Smooth muscle cell (in vitro differentiated cells): ENCODE results near the gene PRKN. TPM values are rescaled to one million over a fixed set of nuclear protein-coding genes. Genes with fewer than 3 reads are reported as not detected.

ENCODE experiments used
- DNase-seq: peaks from one replicate; lab custom pipeline; 2025; ENCODE audit not compliant: unreplicated experiment; lab: John Stamatoyannopoulos, UW
- H2AFZ ChIP-seq: fragments of 200-600 bp; sonication (generic); 2 replicates; pipeline ENCODE4 v1.6.0; 2016; ENCODE audit warnings: antibody characterized with exemption, low read depth, mild to moderate bottlenecking
- H3F3A ChIP-seq: fragments of 200-600 bp; sonication (generic); 2 replicates; pipeline ENCODE4 v1.6.0; 2017; ENCODE audit warnings: antibody characterized with exemption, low read depth
- H3K27ac ChIP-seq: fragments of 200-600 bp; sonication (generic); 2 replicates; pipeline ENCODE4 v1.5.1; 2016; ENCODE audit warnings: low read depth, mild to moderate bottlenecking
- H3K27me3 ChIP-seq: fragments of 200-600 bp; sonication (generic); 2 replicates; pipeline ENCODE4 v1.6.1; 2016; ENCODE audit warnings: low read depth, mild to moderate bottlenecking
- H3K36me3 ChIP-seq: fragments of 200-600 bp; sonication (generic); 2 replicates; pipeline ENCODE4 v1.5.1; 2016; ENCODE audit warnings: low read depth
- H3K4me1 ChIP-seq: fragments of 200-600 bp; sonication (generic); 2 replicates; pipeline ENCODE4 v1.5.1; 2016; ENCODE audit warnings: low read depth
- H3K4me2 ChIP-seq: fragments of 200-600 bp; sonication (generic); 2 replicates; pipeline ENCODE4 v1.6.0; 2016; ENCODE audit warnings: mild to moderate bottlenecking
- H3K4me3 ChIP-seq: fragments of 200-600 bp; sonication (generic); 2 replicates; pipeline ENCODE4 v1.5.1; 2016; ENCODE audit warnings: mild to moderate bottlenecking
- H3K79me2 ChIP-seq: fragments of 200-600 bp; sonication (generic); 2 replicates; pipeline ENCODE4 v1.6.0; 2016; ENCODE audit warnings: low read depth, mild to moderate bottlenecking
- H3K9ac ChIP-seq: fragments of 200-600 bp; sonication (generic); 2 replicates; pipeline ENCODE4 v1.6.0; 2016; ENCODE audit warnings: low read depth
- H3K9me3 ChIP-seq: fragments of 200-600 bp; sonication (generic); replicated peaks from 2 replicates; pipeline ENCODE4 v1.5.1; 2016; ENCODE audit warnings: low read depth
- H4K20me1 ChIP-seq: fragments of 200-600 bp; sonication (generic); 2 replicates; pipeline ENCODE4 v1.6.0; 2016; ENCODE audit warnings: low read depth
- CTCF ChIP-seq: fragments of 200-600 bp; sonication (generic); IDR thresholded peaks from 2 replicates; pipeline ENCODE4 v1.5.1; 2017; ENCODE audit warnings: borderline replicate concordance, mild to moderate bottlenecking, antibody characterized with exemption; ENCODE audit not compliant: insufficient read depth, poor library complexity, severe bottlenecking
- WGBS: methylation state at CpG from one replicate; pipeline ENCODE4 v1.1.7; 2016; ENCODE audit warnings: low lambda C conversion rate; 5-methylcytosine and 5-hydroxymethylcytosine counted together
- polyA plus RNA-seq: library from polyadenylated mRNA; unstranded; fragments of >200 nt; fragmentation: Nextera tagmentation; extraction: Ambion mirVana; gene quantifications from 2 replicates; pipeline ENCODE4 v1.2.1, GENCODE V29; 2016
- total RNA-seq: library from RNA; depleted of rRNA; stranded (reverse); fragments of >200 nt; gene quantifications from 2 replicates; pipeline ENCODE4 v1.2.3, GENCODE V29; 2014

The PRKN gene
- total and polyA plus RNA-seq, 2 experiments from 2014 or later, result 0.81 to 5.1 TPM

- no peaks in the 10 kb centered on the region for H3F3A ChIP-seq
- DNase-seq, result no peak
- H4K20me1 ChIP-seq, result no peaks in the 10 kb centered on the region
- no peaks in the 10 kb centered on the region for H3K9me3 ChIP-seq
- H3K36me3 ChIP-seq, result no peaks in the 10 kb centered on the region
- no peak overlapping the region for H3K9ac ChIP-seq
- H3K79me2 ChIP-seq, result no peaks in the 10 kb centered on the region
- no peaks in the 10 kb centered on the region for H3K27me3 ChIP-seq
- H3K4me3 ChIP-seq, result no peak overlapping the region
- H3K4me1 ChIP-seq, result no peaks in the 10 kb centered on the region
- H2AFZ ChIP-seq, result no peak overlapping the region
- no peak overlapping the region for H3K27ac ChIP-seq
- 91% methylated on average over 3 of the region's 3 CpGs for WGBS
- no peak overlapping the region for H3K4me2 ChIP-seq
- no peak for TF ChIP-seq CTCF
These were observed 471.2 kb downstream of the PRKN start for GRCh38 chr6:162256361-162256760.

GRCh38 chr6:162251257-162251656 lies 476.3 kb downstream of the PRKN start:
- no peaks in the 10 kb centered on the region for H3F3A ChIP-seq
- no peak for DNase-seq

GRCh38 chr6:162249907-162250642 lies 477.5 kb downstream of the PRKN start:
- WGBS, result 93% methylated on average over 11 of the region's 11 CpGs

More at GRCh38 chr6:162251257-162251656, 476.3 kb downstream of the PRKN start:
- Histone ChIP-seq H3K9me3 (no peaks in the 10 kb centered on the region), H3K4me3 (no peak overlapping the region), H3K9ac (no peak overlapping the region), H4K20me1 (no peaks in the 10 kb centered on the region), H3K36me3 (no peaks in the 10 kb centered on the region), H3K27ac (no peak overlapping the region), H2AFZ (no peak overlapping the region), H3K79me2 (no peaks in the 10 kb centered on the region), H3K4me1 (no peaks in the 10 kb centered on the region), H3K27me3 (no peaks in the 10 kb centered on the region), H3K4me2 (no peak overlapping the region)
- 51% methylated on average over 3 of the region's 3 CpGs for WGBS
- TF ChIP-seq CTCF, result no peak

More at GRCh38 chr6:162249907-162250642, 477.5 kb downstream of the PRKN start:
- H3K27ac ChIP-seq, result no peak overlapping the region
- no peaks in the 10 kb centered on the region for H3F3A ChIP-seq
- no peak for DNase-seq
- TF ChIP-seq CTCF, result no peak
- no peaks in the 10 kb centered on the region for H3K27me3 ChIP-seq
- no peaks in the 10 kb centered on the region for H3K9me3 ChIP-seq
- no peaks in the 10 kb centered on the region for H4K20me1 ChIP-seq
- no peak overlapping the region for H3K4me2 ChIP-seq
- no peak overlapping the region for H3K4me3 ChIP-seq
- no peaks in the 10 kb centered on the region for H3K4me1 ChIP-seq
- no peaks in the 10 kb centered on the region for H3K79me2 ChIP-seq
- no peak overlapping the region for H2AFZ ChIP-seq
- no peak overlapping the region for H3K9ac ChIP-seq
- H3K36me3 ChIP-seq, result no peaks in the 10 kb centered on the region
